Central memory CD8-positive, alpha-beta T cell (primary cell): ENCODE results near the gene CYP2S1.
"Not testable (repeated sequence)": the region's sequence is repeated elsewhere in the genome, so short reads cannot be mapped to it uniquely, and the experiment has no call there.

Experiments used
- ATAC-seq: fragments of 150-1000 bp; cut with Tn5 transposase; replicated peaks from 2 replicates; pipeline ENCODE4 v1.10.0; 2022; ENCODE audit warnings: mild to moderate bottlenecking, moderate FRiP score, moderate number of reproducible peaks; ENCODE audit not compliant: poor library complexity, severe bottlenecking; ENCODE audit errors: extremely low read depth
- DNase-seq, 2 donors: peaks; one replicate each; pipeline ENCODE4 v3.0.0; 2021; ENCODE audit warnings: low spot score in 2 of 2
- H3K27ac Mint-ChIP-seq: one replicate; pipeline ENCODE4 v1.8.0; 2022; ENCODE audit warnings: low read depth, mild to moderate bottlenecking, moderate library complexity, mixed read lengths
- H3K27me3 Mint-ChIP-seq: one replicate; pipeline ENCODE4 v1.8.0; 2022; ENCODE audit warnings: mixed read lengths
- H3K36me3 Mint-ChIP-seq: one replicate; pipeline ENCODE4 v1.8.0; 2022; ENCODE audit warnings: mild to moderate bottlenecking, moderate library complexity, mixed read lengths; ENCODE audit not compliant: insufficient read depth
- H3K4me1 Mint-ChIP-seq: one replicate; pipeline ENCODE4 v1.8.0; 2022; ENCODE audit warnings: mixed read lengths
- H3K4me3 Mint-ChIP-seq: one replicate; pipeline ENCODE4 v1.8.0; 2022; ENCODE audit warnings: mild to moderate bottlenecking, moderate library complexity, mixed read lengths
- H3K9me3 Mint-ChIP-seq: one replicate; pipeline ENCODE4 v1.8.0; 2022; ENCODE audit warnings: mixed read lengths

CYP2S1 gene

GRCh38 chr19:41223431-41224234 lies 30.6 kb downstream of the CYP2S1 start:
- DNase-seq, result no peak
- no peak overlapping the region for H3K27ac Mint-ChIP-seq
- H3K4me1 Mint-ChIP-seq, result peaks cover 11% of the 10 kb centered on the region

GRCh38 chr19:41224632-41225031 lies 31.6 kb downstream of the CYP2S1 start:
- DNase-seq (no peak), ATAC-seq (no peak)
- no peak overlapping the region for H3K4me3 Mint-ChIP-seq
- H3K27me3 Mint-ChIP-seq, result peaks cover 41% of the 10 kb centered on the region
- no peaks in the 10 kb centered on the region for H3K9me3 Mint-ChIP-seq
- H3K27ac Mint-ChIP-seq, result no peak overlapping the region
- peaks cover 4% of the 10 kb centered on the region for H3K36me3 Mint-ChIP-seq
- peaks cover 11% of the 10 kb centered on the region for H3K4me1 Mint-ChIP-seq

More at GRCh38 chr19:41223431-41224234, 30.6 kb downstream of the CYP2S1 start:
- Mint-ChIP-seq H3K36me3 (peaks cover 4% of the 10 kb centered on the region), H3K9me3 (no peaks in the 10 kb centered on the region), H3K4me3 (no peak overlapping the region), H3K27me3 (peaks cover 51% of the 10 kb centered on the region)
- no peak for ATAC-seq

- H3K36me3 Mint-ChIP-seq, result peaks cover 4% of the 10 kb centered on the region
- peak overlapping the region; percentile 70 for H3K4me3 Mint-ChIP-seq
- DNase-seq (no peak), ATAC-seq (peak; percentile 31)
- no peaks in the 10 kb centered on the region for H3K9me3 Mint-ChIP-seq
- H3K27ac Mint-ChIP-seq, result no peak overlapping the region
- H3K27me3 Mint-ChIP-seq, result peaks cover 33% of the 10 kb centered on the region
- H3K4me1 Mint-ChIP-seq, result peaks cover 11% of the 10 kb centered on the region
These were observed 32.4 kb downstream of the CYP2S1 start for GRCh38 chr19:41225238-41226052.

- no peaks in the 10 kb centered on the region for H3K9me3 Mint-ChIP-seq
- no peak for DNase-seq
- peaks cover 4% of the 10 kb centered on the region for H3K36me3 Mint-ChIP-seq
- H3K4me3 Mint-ChIP-seq, result peak overlapping the region; percentile 70
- peaks cover 25% of the 10 kb centered on the region for H3K27me3 Mint-ChIP-seq
- H3K27ac Mint-ChIP-seq, result no peak overlapping the region
- peak; percentile 25 for ATAC-seq
- H3K4me1 Mint-ChIP-seq, result peaks cover 6% of the 10 kb centered on the region
These were observed 33.2 kb downstream of the CYP2S1 start for GRCh38 chr19:41226053-41226873.

- H3K27ac Mint-ChIP-seq, result no peak overlapping the region
- H3K27me3 Mint-ChIP-seq, result peaks cover 18% of the 10 kb centered on the region
- peaks cover 6% of the 10 kb centered on the region for H3K4me1 Mint-ChIP-seq
- no peaks in the 10 kb centered on the region for H3K9me3 Mint-ChIP-seq
- peak overlapping the region; percentile 48 for H3K4me3 Mint-ChIP-seq
- ATAC-seq (no peak), DNase-seq (no peak)
- H3K36me3 Mint-ChIP-seq, result peaks cover 4% of the 10 kb centered on the region
These were observed 33.9 kb downstream of the CYP2S1 start for GRCh38 chr19:41226874-41227390.

GRCh38 chr19:41228486-41228885 lies 35.5 kb downstream of the CYP2S1 start:
- Mint-ChIP-seq H3K4me1 (peaks cover 6% of the 10 kb centered on the region), H3K36me3 (no peaks in the 10 kb centered on the region)
- ATAC-seq, result no peak

GRCh38 chr19:41229338-41229737 lies 36.3 kb downstream of the CYP2S1 start:
- not testable (repeated sequence) for H3K27me3 Mint-ChIP-seq, H3K27ac Mint-ChIP-seq, H3K36me3 Mint-ChIP-seq, H3K4me1 Mint-ChIP-seq, H3K9me3 Mint-ChIP-seq, H3K4me3 Mint-ChIP-seq, DNase-seq, ATAC-seq

More at GRCh38 chr19:41228486-41228885, 35.5 kb downstream of the CYP2S1 start:
- H3K27ac Mint-ChIP-seq, result no peak overlapping the region
- H3K4me3 Mint-ChIP-seq, result no peak overlapping the region
- H3K9me3 Mint-ChIP-seq, result no peaks in the 10 kb centered on the region
- H3K27me3 Mint-ChIP-seq, result peaks cover 9% of the 10 kb centered on the region
- DNase-seq, result no peak

- Mint-ChIP-seq H3K9me3 (no peaks in the 10 kb centered on the region), H3K27ac (no peak overlapping the region), H3K4me3 (no peak overlapping the region), H3K27me3 (peaks cover 7% of the 10 kb centered on the region), H3K4me1 (peaks cover 6% of the 10 kb centered on the region), H3K36me3 (no peaks in the 10 kb centered on the region)
- DNase-seq (no peak), ATAC-seq (no peak)
These were observed 37.2 kb downstream of the CYP2S1 start for GRCh38 chr19:41230067-41230857.

- no peak for ATAC-seq
- Mint-ChIP-seq H3K4me1 (no peaks in the 10 kb centered on the region), H3K9me3 (no peaks in the 10 kb centered on the region), H3K27me3 (no peaks in the 10 kb centered on the region), H3K4me3 (no peak overlapping the region), H3K36me3 (no peaks in the 10 kb centered on the region), H3K27ac (no peak overlapping the region)
- DNase-seq, result no peak
These were observed 39.7 kb downstream of the CYP2S1 start for GRCh38 chr19:41232686-41233085.

- H3K27ac Mint-ChIP-seq, result no peak overlapping the region
- ATAC-seq, result peak; percentile 40
- H3K36me3 Mint-ChIP-seq, result peaks cover 1% of the 10 kb centered on the region
These were observed 40.8 kb downstream of the CYP2S1 start for GRCh38 chr19:41233748-41234240.

GRCh38 chr19:41234512-41235168 lies 41.6 kb downstream of the CYP2S1 start:
- DNase-seq (no peak), ATAC-seq (no peak)
- Mint-ChIP-seq H3K36me3 (peaks cover 1% of the 10 kb centered on the region), H3K4me3 (no peak overlapping the region), H3K4me1 (no peaks in the 10 kb centered on the region), H3K9me3 (no peaks in the 10 kb centered on the region), H3K27ac (no peak overlapping the region), H3K27me3 (peaks cover 9% of the 10 kb centered on the region)

More at GRCh38 chr19:41233748-41234240, 40.8 kb downstream of the CYP2S1 start:
- Mint-ChIP-seq H3K4me3 (no peak overlapping the region), H3K9me3 (no peaks in the 10 kb centered on the region), H3K27me3 (peaks cover under 1% of the 10 kb centered on the region), H3K4me1 (no peaks in the 10 kb centered on the region)
- DNase-seq, result no peak
